HG02588 (cell line): ENCODE data around the gene KLKB1.

Experiments
- ATAC-seq: cut with Tn5 transposase; IDR thresholded peaks from one replicate; pipeline ENCODE4 v1.9.1; 2021; ENCODE audit warnings: mild to moderate bottlenecking, moderate library complexity; ENCODE audit not compliant: unreplicated experiment

The KLKB1 gene

GRCh38 chr4:186304866-186305505 lies 77.7 kb downstream of the KLKB1 start:
- no peak for ATAC-seq

GRCh38 chr4:186307497-186307896 lies 80.2 kb downstream of the KLKB1 start:
- ATAC-seq = no peak

GRCh38 chr4:186307916-186308315 lies 80.6 kb downstream of the KLKB1 start:
- no peak for ATAC-seq
